ENCODE results near the gene CEND1.

CEND1 gene

DNA sequence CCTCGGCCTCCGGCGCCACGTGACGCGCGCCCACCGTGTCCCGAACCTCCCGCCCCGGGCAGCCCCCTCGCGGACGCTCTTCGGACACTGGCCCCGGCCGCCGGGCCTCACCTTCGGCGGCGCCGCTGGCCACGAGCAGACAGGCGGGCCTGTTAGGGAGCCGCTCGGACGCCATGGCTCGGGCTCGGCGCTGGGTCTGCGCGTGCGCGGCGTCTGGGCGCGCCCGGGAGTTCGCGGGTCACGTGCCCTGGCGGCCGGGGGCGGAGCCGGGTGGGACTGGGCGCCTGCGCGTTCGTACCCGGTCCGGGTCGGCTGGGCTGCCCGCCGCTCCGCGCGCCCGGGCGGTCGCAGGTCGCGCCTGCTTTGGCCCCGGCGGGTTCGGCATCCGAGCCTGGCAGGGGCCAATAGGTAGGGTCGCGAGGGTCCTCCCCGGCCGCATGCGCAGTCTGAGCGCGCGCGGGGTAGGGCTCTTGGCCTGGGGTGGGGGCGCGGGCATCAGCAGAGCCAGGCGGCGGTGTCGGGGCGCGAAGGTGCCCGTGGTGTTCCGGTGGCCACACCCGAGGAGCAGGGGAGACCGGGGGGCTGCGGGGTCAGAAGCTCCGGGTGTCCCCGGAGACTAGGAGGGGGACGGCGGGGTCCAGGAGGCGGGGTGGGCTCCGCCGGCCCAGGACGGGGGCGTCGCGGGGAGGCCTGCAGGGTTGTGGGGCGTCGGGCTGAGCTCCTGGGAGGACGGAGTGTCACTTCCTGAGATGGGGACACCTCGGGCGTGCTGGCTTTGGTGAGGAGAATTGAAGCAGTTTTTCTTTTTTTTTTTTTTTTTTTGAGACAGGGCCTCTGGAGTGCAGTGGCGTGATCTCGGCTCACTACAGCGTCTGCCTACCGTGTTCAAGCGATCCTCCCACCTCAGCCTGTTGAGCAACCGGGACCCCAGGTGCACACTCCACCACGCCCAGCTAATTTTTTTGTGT lies 12.3 kb downstream of the CEND1 start, which contains the start of gene GATD1:
TSS of gene GATD1 (minus strand) at position 200 of the 968 bp plus-strand sequence. CDS start at position 175, 25 bp downstream.
- peak; percentile 87 for DNase-seq (ENCODE audit: low spot score)

DNA sequence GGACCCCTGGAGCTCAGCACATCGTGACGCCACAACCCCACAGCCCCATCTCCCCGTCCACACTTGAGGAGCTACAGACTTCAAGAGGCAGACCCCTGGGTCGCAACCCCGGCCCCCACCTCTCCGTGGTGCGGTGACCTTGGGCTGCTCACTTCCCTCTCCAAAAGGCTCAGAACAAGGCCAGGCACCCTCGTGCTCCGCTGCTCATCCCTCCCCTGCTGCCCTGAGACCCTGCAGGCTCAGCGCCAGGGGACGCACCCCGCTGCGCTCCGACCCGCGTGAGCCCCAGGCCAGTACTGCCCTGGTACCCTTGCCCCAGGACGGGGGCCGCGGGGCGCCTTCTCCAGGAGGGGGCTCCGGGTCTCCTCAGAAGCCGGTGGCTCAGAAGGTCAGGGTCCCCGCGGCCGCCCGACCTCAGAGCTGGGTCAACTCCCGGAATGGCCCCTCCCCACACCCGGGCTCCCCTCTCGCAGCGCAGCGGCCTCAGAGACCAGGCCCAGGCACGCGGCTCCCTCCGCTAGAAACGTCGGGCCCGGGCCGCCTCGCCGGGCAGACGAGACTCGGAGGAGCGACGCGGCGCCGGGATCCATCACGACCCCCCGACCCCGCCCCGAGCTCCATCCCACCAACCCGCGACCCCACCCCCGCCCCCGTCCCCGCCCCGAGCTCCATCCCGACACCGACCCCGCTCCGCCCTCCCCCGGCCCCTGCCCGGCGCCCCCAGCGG lies 13.2 kb downstream of the CEND1 start:
- DNase-seq (ENCODE audit: low spot score), result peak; percentile 38

DNA sequence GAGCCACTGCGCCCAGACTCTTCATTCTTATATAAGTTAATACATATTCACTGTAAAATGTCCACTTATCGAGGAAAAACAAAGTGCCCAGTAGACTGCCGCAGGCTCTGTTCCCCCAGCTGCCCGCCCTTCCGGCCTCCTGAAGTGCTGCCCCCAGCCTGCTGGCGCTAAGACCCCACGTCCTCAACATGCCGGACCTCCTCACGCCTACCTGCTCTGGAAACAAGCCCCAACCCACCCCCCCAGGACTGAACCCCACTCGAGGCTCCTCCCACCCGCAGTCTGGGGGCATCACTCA lies 13.7 kb downstream of the CEND1 start:
- peak; percentile 50 for DNase-seq (ENCODE audit: low spot score)

DNA sequence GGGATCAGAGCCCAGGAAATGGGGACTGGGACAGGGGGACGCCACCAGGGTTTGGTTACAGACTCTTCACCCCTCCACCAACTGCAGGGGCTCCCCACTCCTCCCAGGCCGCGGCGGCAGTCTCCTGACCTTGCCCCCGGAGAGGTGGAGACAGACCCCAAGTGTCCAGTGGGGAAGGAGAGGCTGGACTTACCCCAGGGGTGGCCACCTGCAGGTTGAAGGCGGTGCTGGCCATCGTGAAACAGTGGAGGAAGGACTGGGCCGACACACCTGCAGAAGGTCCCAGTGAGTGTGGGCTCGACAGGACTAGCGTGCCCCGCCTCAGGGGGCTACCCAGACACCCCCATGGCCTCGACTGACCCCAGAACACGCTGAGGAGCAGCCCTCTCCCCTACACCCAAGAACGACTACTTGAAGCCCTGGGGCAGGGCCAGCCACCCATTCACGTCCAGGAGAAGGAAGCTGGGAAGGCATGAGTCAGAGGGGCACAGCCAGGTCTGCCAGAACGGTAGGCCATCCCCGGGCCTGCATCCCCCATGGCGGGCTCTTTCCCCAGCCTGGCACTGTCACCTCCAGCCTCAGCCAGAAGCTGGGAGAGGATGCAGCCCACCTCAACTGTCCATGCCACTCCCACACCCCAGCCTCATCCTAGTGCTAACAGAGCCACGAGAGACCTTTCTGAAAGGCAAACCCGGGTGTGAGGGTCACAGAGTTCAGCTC lies 14.9 kb downstream of the CEND1 start:
- peak; percentile 56 for DNase-seq (ENCODE audit: low spot score)

DNA sequence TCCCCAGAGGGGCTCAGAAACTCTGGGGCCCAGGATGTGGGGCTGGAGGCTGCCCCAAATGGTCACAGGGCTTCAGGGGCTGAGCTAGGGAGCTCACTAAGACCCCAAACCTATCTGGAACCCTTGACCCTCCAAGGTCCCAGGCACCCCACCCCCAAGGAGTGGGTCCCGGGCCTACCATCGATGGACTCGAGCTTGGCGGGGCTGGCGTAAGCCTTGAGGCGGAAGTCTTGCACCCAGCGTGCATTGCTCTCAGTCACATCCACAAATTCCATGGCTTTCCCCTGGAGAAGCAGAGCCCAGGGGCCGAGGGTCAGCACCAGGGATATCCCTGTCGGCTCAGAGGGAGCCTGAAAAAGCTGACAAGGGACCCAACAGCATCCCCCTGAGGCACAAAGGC lies 16.1 kb downstream of the CEND1 start:
- no peak for DNase-seq (ENCODE audit: low spot score)

DNA sequence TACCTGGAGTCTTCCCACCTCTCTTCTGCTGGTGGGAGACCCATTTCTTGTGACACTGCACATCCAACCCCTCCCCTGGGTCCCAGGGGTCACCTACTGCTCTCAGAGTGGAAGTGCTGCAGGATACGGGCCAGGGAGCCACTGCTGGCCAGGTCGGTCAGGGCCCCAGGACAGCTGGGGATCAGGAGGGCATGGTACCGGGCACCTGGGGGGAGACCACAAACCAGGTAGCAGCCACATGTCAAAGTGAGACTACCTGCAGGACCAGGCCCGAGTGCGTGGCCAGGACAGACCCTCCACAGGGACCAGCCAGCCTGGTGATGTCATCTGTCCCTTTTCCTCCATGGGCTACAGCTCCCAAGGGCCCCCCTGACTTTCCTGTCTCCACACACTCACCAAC lies 16.5 kb downstream of the CEND1 start:
- no peak for DNase-seq (ENCODE audit: low spot score)

DNA sequence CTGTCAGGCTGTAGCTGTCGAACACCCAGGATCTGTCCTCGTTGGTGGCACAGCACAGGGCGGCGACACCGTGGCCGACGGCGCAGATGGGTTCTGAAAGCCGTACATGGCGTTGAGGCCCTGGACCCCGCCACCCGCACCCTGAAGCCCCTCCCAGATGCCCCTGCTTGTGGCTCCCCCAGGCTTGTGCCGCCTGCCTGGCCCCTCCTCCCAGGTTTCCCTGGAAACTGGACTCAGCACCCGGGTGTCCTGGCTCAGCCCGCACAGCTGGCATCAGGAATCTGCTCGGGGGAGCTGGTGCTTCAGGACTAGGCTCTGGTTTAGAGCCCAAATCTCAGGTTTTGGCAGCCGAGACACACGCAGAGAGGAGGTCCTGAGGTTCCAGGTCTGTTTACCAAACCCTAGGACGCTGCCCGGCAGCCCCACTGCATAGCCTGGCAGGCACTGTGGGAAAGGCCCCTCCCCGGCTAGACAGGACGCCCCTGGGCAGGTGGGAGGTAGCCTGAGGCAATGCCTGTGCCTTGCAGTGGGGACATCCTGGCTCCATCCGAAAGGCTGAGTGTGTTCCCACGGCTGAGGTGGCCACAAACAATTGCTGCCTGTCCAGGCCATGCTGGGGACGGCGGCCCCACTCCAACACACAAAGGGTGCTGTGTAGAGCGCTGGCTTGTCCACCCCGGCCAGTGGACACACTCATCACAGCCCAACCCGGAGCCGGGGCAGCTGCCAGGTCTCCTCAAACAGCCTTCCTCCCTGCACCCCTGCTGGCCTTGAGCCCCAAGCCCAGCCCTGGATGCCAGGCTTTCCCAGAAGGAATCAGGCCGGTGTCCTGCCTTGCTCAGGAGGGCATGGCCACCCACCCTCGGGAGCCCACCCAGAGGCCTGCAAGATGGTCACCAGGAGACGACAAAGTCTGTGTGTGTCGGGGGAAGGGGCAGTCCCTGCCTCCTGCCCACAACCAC lies 17.2 kb downstream of the CEND1 start:
- DNase-seq (ENCODE audit: low spot score), result no peak

DNA sequence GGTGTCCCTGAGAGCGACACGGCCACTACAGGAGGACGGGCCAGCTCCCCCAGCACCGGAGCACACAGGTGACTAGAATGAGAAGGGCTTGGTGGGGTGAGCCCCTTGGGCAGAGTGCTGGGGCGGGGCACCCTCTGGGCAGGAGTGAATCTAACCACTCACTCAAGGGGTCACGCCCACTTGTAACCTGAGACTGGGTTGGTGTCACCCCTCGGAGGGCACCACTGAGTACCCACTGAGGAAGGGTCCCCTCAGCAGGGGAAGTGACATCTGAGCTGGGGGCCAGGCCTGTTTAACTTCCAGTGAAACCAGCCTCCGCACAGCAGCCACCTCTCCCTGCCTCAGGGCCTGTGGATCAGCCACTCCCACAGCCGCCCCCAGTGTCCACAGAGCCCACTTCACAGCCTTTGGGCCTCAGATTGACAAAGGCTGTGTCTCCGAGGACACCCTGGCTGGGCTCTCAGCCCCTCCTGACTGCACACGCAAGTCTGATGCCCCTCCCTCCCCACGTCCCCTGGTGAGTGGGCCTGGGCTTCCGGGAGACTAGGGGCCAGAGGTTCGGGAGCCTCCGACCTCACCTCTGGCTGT lies 18.2 kb downstream of the CEND1 start:
- no peak for DNase-seq (ENCODE audit: low spot score)

DNA sequence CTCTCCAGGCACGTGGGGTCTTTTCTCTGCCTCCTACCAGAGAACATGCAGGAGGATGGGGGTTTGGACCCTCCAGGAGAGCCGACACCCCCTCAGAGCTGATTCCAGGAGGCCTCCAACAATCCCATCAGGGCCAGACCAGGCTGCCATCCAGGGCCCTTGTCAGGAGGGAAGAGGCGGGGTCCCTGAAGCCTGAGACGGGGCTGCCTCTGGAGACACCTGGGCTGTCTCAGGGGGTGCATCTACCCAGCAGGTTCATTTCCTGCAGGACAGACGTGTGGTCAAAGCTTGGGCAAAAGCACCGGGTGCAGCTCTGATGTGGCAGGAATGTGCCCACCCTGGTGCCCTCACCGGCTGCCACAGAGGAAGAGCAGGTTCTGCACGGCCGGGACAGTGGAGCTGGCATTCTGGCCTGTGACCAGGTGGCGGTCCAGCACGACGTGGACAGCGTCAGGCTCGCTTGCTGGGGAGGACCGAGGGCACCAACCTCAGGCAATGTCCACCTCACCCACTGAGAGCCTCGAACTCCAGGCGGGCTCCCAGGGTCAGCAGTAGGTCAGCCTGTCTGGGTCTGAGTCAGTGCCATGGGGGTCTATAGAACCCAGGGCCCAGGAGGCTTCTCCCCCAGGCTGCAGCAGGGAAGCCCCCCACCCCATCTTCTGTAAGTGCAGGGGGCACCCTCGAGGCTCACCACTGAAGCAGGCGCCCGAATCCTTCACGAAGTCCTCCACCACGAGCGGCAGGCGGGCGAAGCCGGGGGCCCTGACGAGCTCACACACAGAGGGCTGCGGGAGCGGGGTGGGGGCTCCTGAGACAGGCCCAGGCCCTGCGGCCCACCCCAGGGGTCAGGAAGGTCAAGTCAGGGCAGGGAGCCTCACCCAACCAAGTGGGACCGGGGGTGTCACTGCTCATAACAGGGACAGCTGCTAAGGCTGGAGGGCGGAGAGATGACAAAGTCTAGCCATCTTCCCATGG lies 19.0 kb downstream of the CEND1 start:
- DNase-seq (ENCODE audit: low spot score), result no peak

DNA sequence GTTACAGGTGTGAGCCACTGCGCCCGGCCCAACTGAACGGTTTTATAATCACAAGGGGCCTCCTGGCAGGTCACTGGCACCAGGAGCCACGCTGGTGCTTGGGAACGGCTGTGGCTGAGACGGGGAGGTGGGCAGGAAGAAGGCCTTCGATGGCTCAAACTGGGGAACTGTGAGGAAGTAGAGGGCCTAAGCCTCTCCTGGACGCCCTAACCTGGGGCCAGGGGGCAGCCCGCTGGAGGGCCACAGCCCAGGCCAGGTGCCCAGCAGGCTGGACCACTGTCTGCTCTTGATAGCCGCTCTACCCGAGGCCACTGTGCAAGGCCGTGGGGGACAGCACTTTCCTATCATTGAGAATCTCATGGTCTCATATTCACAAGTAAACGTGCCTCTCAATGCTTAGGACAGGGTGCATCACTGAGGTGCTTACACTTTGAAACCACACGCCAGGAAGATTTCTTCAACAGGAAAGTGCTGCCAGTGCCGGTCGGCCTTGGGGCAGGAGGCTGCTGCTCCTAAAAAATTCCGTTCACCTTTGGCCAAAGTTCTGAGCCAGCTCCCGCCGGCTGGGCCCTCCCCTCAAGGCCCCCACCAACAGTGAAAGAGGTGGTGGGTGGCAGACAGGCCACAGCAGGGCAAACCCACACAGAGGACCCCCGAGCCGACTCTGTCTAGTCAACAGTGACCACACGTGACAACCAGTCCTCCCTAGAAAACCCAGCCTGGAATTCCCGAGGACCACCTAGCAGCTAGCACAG lies 19.8 kb downstream of the CEND1 start:
- no peak for DNase-seq (ENCODE audit: low spot score)

DNA sequence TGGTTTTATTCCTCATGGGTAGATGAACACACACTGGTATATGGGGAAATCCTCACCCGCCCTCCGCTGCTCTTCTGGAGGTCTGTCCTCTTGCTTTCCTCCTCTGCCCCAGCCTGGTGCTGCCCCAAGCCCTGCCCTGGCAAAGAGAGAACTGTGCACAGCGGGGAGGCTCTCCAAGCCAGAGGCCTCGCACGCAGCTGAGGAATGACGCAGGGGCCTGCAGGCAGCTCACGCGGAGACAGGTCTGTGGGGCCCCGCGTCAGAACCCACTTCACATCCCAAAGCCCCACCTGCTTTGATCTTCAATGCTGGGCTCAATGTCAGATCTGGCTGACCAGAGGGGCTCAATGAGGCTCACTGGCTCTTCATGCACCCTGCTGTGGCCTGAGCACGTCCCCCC lies 22.7 kb downstream of the CEND1 start:
- DNase-seq (ENCODE audit: low spot score), result no peak

DNA sequence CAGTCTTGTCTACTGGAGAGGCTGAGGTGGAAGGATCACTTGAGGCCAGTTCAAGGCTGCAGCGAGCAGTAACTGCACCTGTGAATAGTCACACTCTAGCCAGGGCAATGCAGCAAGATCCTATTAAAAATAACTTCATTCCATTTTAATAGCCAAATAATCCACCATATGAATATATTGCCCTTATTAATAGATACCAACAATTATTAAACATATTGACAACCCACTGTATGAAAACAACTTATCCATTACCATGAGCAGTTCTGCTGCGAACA lies 23.0 kb downstream of the CEND1 start:
- no peak for DNase-seq (ENCODE audit: low spot score)

DNA sequence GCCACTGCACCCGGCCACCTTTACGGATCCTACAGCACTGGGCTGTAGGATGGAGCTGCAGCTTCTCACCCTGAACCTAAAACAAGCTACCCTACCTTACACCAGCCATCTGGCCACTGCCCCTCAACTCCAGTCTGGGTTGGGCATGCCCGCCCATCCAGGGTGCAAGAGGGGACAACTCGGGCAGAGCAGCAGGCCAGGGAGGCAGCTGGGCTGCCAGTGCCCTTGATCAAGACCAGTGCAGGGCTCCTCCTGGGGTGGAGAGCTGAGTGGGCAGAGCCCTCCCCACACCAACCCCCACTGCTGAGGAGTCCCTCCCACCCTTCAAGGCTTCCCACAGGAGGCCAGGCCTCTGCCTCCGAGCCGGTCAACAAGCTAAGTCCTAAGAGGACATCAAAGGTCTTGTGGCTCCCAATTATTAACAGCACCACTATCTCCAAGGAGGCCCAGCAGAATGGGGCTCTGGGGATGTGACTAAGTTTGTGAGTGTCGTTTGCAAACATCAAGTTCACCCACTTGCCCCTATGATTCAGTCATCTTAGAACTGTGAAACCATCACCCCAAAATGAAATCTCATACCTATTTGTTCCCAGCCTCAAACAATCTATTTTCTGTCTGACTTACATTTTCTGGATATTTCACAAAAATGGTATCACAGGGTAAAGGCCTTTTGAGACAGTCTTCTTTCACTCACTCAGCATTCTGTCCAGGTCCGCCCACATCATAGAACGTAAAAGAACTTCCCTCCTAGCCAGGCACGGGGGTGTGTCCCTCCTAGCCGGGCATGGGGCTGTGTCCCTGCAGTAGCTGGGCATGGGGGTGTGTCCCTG lies 23.6 kb downstream of the CEND1 start:
- DNase-seq (ENCODE audit: low spot score), result no peak

DNA sequence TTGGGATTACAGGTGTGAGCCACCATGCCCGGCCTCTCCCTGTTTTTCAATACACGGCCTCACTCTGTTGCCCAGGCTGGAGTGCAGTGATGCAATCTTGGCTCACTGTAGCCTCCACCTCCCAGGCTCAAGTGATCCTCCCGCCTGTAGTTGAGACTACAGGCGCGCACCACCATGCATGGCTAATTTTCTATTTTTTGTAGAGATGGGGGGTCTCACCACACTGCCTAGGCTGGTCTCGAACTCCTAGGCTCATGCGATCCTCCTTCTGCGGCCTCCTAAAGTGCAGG lies 24.1 kb downstream of the CEND1 start:
- no peak for DNase-seq (ENCODE audit: low spot score)

DNA sequence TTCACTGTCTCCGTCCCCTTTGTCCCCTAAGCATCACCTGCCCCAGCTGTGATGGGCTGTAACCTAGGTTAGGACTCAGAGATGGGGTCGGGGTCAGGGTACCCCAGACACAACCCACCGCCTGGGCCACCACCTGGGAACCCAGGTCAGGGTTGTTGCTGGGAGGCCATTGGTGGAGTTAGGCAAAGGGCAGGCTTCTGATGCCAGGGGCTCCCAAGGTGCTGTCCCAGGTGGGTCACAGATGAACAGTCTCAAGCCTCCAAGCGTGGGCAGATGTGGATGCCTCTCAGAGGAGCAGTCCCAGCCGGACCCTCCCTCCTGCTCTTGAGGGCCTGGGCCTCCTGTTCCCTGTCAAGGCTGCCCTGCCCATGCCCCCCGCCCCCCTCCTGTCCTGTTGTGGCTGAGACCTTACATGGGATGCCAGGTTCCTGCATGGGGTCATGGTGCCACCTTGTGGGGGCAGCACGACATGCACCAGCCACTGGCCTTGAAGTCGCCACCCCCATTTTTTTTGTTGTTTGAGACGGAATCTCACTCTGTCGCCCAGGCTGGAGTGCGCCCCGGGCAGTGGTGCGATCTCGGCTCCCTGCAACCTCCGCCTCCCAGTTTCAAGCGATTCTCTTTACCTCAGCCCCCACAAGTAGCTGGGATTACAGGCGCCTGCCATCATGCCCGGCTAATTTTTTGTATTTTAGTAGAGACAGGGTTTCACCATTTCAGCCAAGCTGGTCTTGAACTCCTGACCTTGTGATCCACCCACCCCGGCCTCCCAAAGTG lies 24.7 kb downstream of the CEND1 start:
- DNase-seq (ENCODE audit: low spot score), result peak; percentile 61

DNA sequence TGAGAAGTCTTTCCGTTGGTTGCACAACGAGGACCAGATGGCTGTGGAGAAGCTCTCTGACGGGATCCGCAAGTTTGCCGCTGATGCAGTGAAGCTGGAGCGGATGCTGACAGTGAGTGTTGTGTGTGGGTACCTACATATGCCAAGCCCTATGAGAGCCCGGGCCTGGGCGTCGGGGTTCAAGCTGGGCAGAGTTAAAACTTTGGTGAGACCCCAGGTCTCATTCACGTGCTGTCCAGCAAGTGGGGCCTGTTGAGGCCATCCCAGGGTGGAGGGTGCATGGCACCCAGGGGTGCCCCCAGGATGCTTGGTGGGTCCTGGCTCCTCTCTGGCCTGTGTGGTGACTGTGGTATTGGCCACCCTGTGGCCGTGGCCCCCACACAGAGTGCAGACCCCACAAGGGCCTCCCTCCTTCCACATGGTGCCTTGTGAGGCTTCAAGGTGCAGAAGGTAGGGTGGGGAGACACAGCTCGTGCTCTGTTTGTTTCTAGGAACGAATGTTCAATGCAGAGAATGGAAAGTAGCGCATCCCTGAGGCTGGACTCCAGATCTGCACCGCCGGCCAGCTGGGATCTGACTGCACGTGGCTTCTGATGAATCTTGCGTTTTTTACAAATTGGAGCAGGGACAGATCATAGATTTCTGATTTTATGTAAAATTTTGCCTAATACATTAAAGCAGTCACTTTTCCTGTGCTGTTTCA lies 25.4 kb downstream of the CEND1 start:
- no peak for DNase-seq (ENCODE audit: low spot score)

Measured in RKO (cell line).